ENCODE results near the gene BAIAP2L1.

The BAIAP2L1 gene

DNA sequence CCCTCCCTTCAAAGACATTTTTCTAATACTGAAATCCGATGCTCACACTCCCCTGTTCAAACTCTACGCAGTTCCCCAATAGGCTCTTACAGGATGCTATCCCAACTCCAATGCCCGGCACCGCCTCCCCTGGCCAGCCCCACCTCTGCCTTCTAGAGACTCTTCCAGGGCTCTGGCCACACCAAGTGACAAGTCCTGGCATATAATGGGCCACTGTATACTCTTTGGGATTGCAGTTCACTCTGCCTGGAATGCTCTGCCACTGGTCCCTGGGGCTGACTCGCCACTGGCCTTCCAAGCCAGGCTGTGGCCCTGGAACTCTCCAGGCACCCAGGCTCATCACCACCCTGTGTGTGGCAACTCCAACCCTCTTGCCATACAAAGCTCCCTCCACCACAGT lies 122.5 kb downstream of the BAIAP2L1 start:
- DNase-seq (ENCODE audit: low read depth), result no peak
- no peak overlapping the region for H3K4me3 ChIP-seq (ENCODE audit: low read depth, low read length)
- TF ChIP-seq, protein P1, sequence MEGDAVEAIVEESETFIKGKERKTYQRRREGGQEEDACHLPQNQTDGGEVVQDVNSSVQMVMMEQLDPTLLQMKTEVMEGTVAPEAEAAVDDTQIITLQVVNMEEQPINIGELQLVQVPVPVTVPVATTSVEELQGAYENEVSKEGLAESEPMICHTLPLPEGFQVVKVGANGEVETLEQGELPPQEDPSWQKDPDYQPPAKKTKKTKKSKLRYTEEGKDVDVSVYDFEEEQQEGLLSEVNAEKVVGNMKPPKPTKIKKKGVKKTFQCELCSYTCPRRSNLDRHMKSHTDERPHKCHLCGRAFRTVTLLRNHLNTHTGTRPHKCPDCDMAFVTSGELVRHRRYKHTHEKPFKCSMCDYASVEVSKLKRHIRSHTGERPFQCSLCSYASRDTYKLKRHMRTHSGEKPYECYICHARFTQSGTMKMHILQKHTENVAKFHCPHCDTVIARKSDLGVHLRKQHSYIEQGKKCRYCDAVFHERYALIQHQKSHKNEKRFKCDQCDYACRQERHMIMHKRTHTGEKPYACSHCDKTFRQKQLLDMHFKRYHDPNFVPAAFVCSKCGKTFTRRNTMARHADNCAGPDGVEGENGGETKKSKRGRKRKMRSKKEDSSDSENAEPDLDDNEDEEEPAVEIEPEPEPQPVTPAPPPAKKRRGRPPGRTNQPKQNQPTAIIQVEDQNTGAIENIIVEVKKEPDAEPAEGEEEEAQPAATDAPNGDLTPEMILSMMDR (IDR thresholded peaks at IDR 0.05; ENCODE audit: control insufficient read depth, extremely low read depth, insufficient read depth), result no peak

DNA sequence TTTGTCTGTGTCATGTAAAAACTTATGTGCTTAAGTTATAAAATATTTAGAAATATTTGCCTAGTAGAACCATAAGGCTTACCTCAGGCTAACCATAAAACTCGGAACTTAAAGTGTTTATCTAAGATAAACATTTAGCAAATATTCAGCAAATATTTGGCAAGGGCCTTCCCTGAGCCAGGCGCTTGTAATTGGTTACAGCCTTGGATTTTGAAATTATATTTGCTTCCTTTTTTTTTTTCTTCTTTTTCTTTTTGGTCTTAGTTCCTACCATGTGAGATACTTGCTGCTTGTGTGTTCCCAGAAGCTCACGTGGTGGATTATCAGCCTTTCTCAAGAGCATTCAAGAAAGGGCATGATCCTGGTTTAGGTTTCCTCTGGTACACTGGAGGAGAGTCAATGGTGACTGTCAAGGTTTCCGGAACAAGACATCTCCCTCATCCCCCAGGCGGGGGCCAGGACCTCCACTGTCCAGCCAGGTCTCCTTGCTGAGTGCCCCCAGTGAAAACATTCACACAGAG lies 124.6 kb downstream of the BAIAP2L1 start:
- DNase-seq (ENCODE audit: low read depth), result peak; percentile 97
- TF ChIP-seq, protein P1 (IDR thresholded peaks at IDR 0.05; ENCODE audit: control insufficient read depth, extremely low read depth, insufficient read depth), result no peak
- no peak overlapping the region for H3K4me3 ChIP-seq (ENCODE audit: low read depth, low read length)

DNA sequence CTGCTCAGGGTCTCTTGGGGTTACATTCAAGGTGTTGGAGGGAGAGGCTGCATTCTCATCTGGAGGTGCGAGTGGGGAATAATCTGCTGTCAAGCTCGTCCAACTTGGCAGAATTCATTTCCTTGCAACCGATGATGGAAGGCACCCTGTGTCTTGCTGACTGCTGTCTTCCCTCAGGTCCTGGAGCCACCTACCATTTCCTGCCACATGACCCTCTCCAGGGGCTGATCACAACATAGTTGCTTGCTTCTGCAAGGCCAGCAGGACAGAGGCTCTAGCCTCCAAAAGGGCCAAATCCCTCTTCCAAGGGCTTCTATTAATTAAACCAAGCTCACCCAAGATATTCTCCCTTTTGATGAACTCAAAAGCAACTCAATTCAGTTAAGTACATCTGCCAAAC lies 133.6 kb downstream of the BAIAP2L1 start:
- DNase-seq (ENCODE audit: low read depth), result no peak
- H3K4me3 ChIP-seq (ENCODE audit: low read depth, low read length), result no peak overlapping the region
- TF ChIP-seq, protein P1 (IDR thresholded peaks at IDR 0.05; ENCODE audit: control insufficient read depth, extremely low read depth, insufficient read depth), result no peak

DNA sequence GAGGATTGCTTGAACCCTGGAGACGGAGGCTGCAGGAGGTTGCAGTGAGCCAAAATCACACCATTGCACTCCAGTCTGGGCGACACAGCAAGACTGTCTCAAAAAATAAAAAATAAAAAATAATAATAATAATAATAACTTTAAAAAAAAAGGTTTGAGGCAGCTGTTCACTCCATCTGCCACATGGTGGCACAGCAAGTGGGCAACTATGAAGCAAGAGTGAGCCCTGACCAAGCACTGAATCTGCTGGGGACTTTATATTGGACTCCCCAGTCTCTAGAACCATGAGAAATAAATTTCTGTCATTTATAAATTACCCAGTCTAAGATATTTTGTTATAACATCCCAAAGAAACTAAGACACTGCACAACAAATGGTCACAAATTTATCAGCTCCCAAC lies 134.1 kb downstream of the BAIAP2L1 start:
- TF ChIP-seq, protein P1 (IDR thresholded peaks at IDR 0.05; ENCODE audit: control insufficient read depth, extremely low read depth, insufficient read depth), result peak; percentile 29; the same call in 1 of the 2 replicates

DNA sequence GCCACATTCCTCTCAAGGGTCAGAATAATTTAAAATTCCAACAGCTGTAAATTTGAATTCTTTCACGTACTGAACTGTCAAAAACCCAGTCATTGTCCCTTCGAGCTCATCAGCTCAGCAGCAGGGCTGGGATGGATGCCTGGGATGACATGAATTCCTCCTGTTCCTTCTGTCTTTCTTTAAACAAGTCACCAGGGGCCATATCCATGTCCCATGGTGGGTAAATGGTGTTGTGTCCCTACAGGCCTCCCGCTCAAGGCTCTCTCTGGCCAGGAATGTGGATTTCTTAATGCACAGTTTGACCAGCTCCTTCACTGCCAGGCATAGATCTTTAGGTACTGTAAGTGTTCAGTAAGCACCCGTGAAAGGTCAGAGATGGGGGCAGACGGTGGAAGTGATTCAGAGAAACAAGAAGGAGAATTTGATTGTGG lies 135.0 kb downstream of the BAIAP2L1 start:
- H3K4me3 ChIP-seq (ENCODE audit: low read depth, low read length), result no peak overlapping the region
- DNase-seq (ENCODE audit: low read depth), result no peak
- TF ChIP-seq, protein P1 (IDR thresholded peaks at IDR 0.05; ENCODE audit: control insufficient read depth, extremely low read depth, insufficient read depth), result no peak

More for the DNA sequence above, 134.1 kb downstream of the BAIAP2L1 start:
- DNase-seq (ENCODE audit: low read depth), result no peak
- no peak overlapping the region for H3K4me3 ChIP-seq (ENCODE audit: low read depth, low read length)

DNA sequence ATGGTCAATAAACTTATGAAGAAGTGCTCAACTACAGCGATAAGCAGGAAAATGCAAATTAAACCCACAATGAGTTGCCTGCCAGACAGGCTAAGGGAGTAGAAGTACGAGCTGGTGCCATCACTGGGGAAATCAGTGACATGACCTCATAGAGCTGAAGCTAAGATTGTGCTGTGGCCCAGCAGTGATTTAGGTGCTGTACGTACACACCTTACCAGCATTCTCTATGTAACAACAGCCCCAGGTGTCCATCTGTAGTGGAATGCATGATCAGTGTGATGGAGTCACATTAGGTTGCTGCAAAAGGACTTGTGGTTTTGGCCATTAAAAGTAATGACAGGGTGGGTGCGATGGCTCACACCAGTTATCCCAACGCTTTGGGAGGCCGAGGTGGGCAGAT lies 143.2 kb downstream of the BAIAP2L1 start:
- DNase-seq (ENCODE audit: low read depth), result no peak
- no peak overlapping the region for H3K4me3 ChIP-seq (ENCODE audit: low read depth, low read length)
- TF ChIP-seq, protein P1 (IDR thresholded peaks at IDR 0.05; ENCODE audit: control insufficient read depth, extremely low read depth, insufficient read depth), result no peak

DNA sequence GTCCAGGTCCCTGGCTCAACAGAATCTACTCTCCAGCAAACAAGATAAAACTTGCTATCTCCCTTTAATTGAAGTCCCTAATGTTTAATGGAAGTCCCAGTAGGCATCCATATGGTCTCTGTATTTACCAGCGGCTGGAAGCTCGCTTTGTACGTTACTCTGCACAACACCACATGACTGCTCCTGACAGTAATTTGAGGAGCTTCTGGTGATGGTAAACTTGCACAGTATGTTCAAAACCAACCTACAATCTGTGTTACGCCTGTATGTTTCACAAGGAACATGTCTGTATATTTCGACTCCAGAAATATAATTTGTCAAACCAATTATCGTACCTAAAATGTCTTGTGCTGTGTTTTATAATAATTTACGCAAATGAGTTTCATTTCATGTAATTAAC lies 144.5 kb downstream of the BAIAP2L1 start:
- no peak overlapping the region for H3K4me3 ChIP-seq (ENCODE audit: low read depth, low read length)
- TF ChIP-seq, protein P1 (IDR thresholded peaks at IDR 0.05; ENCODE audit: control insufficient read depth, extremely low read depth, insufficient read depth), result no peak
- DNase-seq (ENCODE audit: low read depth), result no peak

Data from LNCaP clone FGC (cell line).